ENCODE measurements around the gene CELF2.

GRCh38 chr10:11378835-11379234 lies 361.2 kb downstream of the CELF2 start:
- TF ChIP-seq EP300 (IDR thresholded peaks at IDR 0.05) (no peak), CTCF (IDR thresholded peaks at IDR 0.05) (no peak), POLR2A (IDR thresholded peaks at IDR 0.05) (no peak)
